Liver (tissue), 3 donors: ENCODE data around the gene NDUFS3.

ENCODE experiments used
- FOXA2 ChIP-seq: IDR thresholded peaks from 2 replicates; pipeline ENCODE4 v1.6.1; 2016; ENCODE audit warnings: antibody characterized with exemption
- GABPA ChIP-seq, 2 donors: IDR thresholded peaks in 1 of 2; conservative IDR thresholded peaks in 1 of 2; 2 replicates each; pipeline ENCODE4 v1.6.1; 2016; ENCODE audit warnings: antibody characterized with exemption in 2 of 2, mild to moderate bottlenecking in 1 of 2, moderate library complexity in 1 of 2
- RAD21 ChIP-seq, 2 donors: IDR thresholded peaks; 2 replicates each; pipeline ENCODE4 v1.6.1; 2016; ENCODE audit warnings: antibody characterized with exemption in 2 of 2, mild to moderate bottlenecking in 2 of 2
- SP1 ChIP-seq: IDR thresholded peaks from 2 replicates; pipeline ENCODE4 v1.6.1; 2018; ENCODE audit warnings: antibody characterized with exemption, mild to moderate bottlenecking
- TAF1 ChIP-seq: conservative IDR thresholded peaks from 2 replicates; pipeline ENCODE4 v1.6.1; 2016; ENCODE audit warnings: antibody characterized with exemption, mild to moderate bottlenecking
- YY1 ChIP-seq: IDR thresholded peaks from 2 replicates; pipeline ENCODE4 v1.6.1; 2016; ENCODE audit warnings: antibody characterized with exemption, mild to moderate bottlenecking
- TF ChIP-seq, protein P1 (sequence below): IDR thresholded peaks from 2 replicates; pipeline ENCODE4 v1.6.1; 2016; ENCODE audit warnings: antibody characterized with exemption
- TF ChIP-seq, protein P2 (sequence below): fragments of 150-350 bp; IDR thresholded peaks from 2 replicates; pipeline ENCODE4 v1.5.1; 2017; ENCODE audit warnings: improper control_type of control experiment, low read depth, low read length; ENCODE audit not compliant: missing input control
- TF ChIP-seq, protein P3 (sequence below): IDR thresholded peaks from 2 replicates; pipeline ENCODE4 v1.6.1; 2016; ENCODE audit warnings: antibody characterized with exemption, mild to moderate bottlenecking
- TF ChIP-seq, protein P4 (sequence below): IDR thresholded peaks from 2 replicates; pipeline ENCODE4 v1.6.1; 2016; ENCODE audit warnings: antibody characterized with exemption
- TF ChIP-seq, protein P5 (sequence below): IDR thresholded peaks from 2 replicates; pipeline ENCODE4 v1.6.1; 2016; ENCODE audit warnings: antibody characterized with exemption
- donor health status: healthy.
- donor health status: healthy.

DNA sequence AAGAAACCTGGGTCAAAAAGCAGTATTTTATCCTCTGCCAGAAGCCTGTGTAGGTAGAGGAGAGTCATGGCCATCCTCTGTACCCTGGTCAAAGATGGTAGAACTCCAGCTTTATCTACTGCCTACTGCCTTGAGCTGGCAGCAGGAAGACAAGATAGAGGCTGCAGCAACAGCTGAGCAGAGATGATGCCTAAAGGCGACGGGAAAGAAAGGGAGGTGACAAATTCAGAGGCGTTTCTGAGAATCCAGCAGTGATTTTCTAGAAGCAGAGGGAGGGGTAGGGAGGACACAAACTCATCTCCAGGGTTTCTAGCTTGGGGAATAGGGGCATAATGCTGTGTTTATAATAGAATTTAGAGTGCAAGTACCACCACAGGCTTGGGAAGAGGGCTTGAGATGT lies 30.8 kb downstream of the NDUFS3 start:
- no peak for TF ChIP-seq YY1
- TF ChIP-seq, protein P1, sequence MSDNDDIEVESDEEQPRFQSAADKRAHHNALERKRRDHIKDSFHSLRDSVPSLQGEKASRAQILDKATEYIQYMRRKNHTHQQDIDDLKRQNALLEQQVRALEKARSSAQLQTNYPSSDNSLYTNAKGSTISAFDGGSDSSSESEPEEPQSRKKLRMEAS: no peak
- TF ChIP-seq GABPA (IDR thresholded peaks at IDR 0.05 in 1 of 2, conservative IDR thresholded peaks at IDR 0.05 in 1 of 2): no peak
- TF ChIP-seq, protein P2, sequence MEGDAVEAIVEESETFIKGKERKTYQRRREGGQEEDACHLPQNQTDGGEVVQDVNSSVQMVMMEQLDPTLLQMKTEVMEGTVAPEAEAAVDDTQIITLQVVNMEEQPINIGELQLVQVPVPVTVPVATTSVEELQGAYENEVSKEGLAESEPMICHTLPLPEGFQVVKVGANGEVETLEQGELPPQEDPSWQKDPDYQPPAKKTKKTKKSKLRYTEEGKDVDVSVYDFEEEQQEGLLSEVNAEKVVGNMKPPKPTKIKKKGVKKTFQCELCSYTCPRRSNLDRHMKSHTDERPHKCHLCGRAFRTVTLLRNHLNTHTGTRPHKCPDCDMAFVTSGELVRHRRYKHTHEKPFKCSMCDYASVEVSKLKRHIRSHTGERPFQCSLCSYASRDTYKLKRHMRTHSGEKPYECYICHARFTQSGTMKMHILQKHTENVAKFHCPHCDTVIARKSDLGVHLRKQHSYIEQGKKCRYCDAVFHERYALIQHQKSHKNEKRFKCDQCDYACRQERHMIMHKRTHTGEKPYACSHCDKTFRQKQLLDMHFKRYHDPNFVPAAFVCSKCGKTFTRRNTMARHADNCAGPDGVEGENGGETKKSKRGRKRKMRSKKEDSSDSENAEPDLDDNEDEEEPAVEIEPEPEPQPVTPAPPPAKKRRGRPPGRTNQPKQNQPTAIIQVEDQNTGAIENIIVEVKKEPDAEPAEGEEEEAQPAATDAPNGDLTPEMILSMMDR: no peak
- TF ChIP-seq RAD21 (IDR thresholded peaks at IDR 0.05): no peak
- TF ChIP-seq FOXA2: no peak
- TF ChIP-seq SP1: no peak
- TF ChIP-seq, protein P3, sequence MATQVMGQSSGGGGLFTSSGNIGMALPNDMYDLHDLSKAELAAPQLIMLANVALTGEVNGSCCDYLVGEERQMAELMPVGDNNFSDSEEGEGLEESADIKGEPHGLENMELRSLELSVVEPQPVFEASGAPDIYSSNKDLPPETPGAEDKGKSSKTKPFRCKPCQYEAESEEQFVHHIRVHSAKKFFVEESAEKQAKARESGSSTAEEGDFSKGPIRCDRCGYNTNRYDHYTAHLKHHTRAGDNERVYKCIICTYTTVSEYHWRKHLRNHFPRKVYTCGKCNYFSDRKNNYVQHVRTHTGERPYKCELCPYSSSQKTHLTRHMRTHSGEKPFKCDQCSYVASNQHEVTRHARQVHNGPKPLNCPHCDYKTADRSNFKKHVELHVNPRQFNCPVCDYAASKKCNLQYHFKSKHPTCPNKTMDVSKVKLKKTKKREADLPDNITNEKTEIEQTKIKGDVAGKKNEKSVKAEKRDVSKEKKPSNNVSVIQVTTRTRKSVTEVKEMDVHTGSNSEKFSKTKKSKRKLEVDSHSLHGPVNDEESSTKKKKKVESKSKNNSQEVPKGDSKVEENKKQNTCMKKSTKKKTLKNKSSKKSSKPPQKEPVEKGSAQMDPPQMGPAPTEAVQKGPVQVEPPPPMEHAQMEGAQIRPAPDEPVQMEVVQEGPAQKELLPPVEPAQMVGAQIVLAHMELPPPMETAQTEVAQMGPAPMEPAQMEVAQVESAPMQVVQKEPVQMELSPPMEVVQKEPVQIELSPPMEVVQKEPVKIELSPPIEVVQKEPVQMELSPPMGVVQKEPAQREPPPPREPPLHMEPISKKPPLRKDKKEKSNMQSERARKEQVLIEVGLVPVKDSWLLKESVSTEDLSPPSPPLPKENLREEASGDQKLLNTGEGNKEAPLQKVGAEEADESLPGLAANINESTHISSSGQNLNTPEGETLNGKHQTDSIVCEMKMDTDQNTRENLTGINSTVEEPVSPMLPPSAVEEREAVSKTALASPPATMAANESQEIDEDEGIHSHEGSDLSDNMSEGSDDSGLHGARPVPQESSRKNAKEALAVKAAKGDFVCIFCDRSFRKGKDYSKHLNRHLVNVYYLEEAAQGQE: no peak
- TF ChIP-seq, protein P4, sequence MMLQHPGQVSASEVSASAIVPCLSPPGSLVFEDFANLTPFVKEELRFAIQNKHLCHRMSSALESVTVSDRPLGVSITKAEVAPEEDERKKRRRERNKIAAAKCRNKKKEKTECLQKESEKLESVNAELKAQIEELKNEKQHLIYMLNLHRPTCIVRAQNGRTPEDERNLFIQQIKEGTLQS: no peak
- TF ChIP-seq, protein P5, sequence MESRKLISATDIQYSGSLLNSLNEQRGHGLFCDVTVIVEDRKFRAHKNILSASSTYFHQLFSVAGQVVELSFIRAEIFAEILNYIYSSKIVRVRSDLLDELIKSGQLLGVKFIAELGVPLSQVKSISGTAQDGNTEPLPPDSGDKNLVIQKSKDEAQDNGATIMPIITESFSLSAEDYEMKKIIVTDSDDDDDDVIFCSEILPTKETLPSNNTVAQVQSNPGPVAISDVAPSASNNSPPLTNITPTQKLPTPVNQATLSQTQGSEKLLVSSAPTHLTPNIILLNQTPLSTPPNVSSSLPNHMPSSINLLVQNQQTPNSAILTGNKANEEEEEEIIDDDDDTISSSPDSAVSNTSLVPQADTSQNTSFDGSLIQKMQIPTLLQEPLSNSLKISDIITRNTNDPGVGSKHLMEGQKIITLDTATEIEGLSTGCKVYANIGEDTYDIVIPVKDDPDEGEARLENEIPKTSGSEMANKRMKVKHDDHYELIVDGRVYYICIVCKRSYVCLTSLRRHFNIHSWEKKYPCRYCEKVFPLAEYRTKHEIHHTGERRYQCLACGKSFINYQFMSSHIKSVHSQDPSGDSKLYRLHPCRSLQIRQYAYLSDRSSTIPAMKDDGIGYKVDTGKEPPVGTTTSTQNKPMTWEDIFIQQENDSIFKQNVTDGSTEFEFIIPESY: no peak
- TF ChIP-seq TAF1: no peak
